Activated CD4-positive, alpha-beta memory T cell treated with anti-CD3 and anti-CD28 coated beads, Interleukin-2, amount 10 ng/mL, durations not matched to agents 7 days and 5 days (primary cell): ENCODE measurements around the gene RIF1. TPM values are rescaled to one million over a fixed set of nuclear protein-coding genes. Genes with fewer than 3 reads are reported as not detected.
"Not testable (repeated sequence)": the region's sequence is repeated elsewhere in the genome, so short reads cannot be mapped to it uniquely, and the experiment has no call there.

Experiments used
- CTCF ChIA-PET: fragments of 350-600 bp; sonication (Branson Sonifier 250); formaldehyde crosslinking; loops from one replicate; lab custom pipeline; 2021; ENCODE audit warnings: antibody characterized with exemption, inconsistent platforms; lab: Charles Lee
- POLR2A ChIA-PET: fragments of 350-600 bp; sonication (Branson Sonifier 250); formaldehyde crosslinking; loops from one replicate; lab custom pipeline; 2021; ENCODE audit warnings: antibody characterized with exemption; lab: Charles Lee
- DNase-seq: peaks from one replicate; pipeline ENCODE4 v3.0.0-alpha.2; 2020
- H3K27ac Mint-ChIP-seq: one replicate; pipeline ENCODE4 v1.8.0; 2021; ENCODE audit warnings: mild to moderate bottlenecking, mixed read lengths
- H3K27me3 Mint-ChIP-seq: one replicate; pipeline ENCODE4 v1.8.0; 2021; ENCODE audit warnings: mixed read lengths
- H3K36me3 Mint-ChIP-seq: one replicate; pipeline ENCODE4 v1.8.0; 2021; ENCODE audit warnings: low read depth, mixed read lengths
- H3K4me1 Mint-ChIP-seq: one replicate; pipeline ENCODE4 v1.8.0; 2021; ENCODE audit warnings: mixed read lengths
- H3K4me3 Mint-ChIP-seq: one replicate; pipeline ENCODE4 v1.8.0; 2021; ENCODE audit warnings: mild to moderate bottlenecking, mixed read lengths
- H3K9me3 Mint-ChIP-seq: one replicate; pipeline ENCODE4 v1.8.0; 2021; ENCODE audit warnings: mixed read lengths
- total RNA-seq, 2 experiments: library from RNA; stranded (reverse); gene quantifications; one replicate each; pipeline ENCODE4 v1.2.3, GENCODE V29; 2021

Gene RIF1
- total RNA-seq, 2 experiments from 2014 or later: 50.4 to 52.4 TPM

DNA sequence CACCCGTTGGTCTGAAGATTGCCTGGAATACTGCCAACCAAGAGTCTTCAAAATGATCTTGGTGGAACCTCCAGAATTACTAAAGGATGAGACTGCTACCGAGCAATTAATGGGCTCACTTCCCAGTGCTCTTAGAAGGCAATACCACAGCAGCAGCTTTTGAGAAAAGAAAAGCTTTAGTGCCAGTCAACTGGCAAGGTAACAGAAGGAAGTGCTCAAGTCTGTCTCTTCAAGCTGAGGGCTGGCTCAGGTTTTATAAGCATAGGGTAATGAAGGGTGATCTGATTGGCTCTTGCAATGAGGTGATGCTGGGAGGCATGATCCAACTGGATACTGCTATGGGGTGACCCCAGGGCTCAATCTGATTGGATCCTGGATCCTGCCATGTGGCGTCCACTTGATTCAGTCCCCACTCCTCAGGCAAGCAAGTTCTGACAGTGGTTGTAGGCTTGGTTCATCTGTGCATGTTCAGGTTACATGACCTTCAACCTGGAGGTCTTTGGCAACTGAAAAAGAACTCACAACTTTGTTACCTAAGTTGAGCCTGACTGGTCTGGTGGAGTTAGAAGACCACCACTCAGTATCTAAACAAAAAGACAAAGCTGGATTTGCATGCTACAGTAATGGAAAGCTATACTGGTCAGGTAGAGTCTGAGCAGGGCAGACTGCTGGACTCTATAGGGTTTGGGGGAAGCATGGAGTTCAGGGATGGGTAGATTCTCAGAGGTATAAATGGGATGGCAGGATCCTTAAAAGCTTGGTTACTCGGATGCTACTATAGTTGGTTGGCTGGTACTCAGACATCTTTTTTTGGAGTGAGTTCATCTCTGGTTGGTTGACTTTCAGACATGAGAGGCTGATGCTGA lies 14.0 kb upstream of the RIF1 start:
- H3K27me3 Mint-ChIP-seq: peaks cover 9% of the 10 kb centered on the region
- no peak overlapping the region for H3K27ac Mint-ChIP-seq
- ChIA-PET CTCF (no interaction called here), POLR2A (no interaction called here)
- no peaks in the 10 kb centered on the region for H3K9me3 Mint-ChIP-seq
- H3K36me3 Mint-ChIP-seq: no peaks in the 10 kb centered on the region
- H3K4me3 Mint-ChIP-seq: no peak overlapping the region
- H3K4me1 Mint-ChIP-seq: no peaks in the 10 kb centered on the region
- DNase-seq: no peak

DNA sequence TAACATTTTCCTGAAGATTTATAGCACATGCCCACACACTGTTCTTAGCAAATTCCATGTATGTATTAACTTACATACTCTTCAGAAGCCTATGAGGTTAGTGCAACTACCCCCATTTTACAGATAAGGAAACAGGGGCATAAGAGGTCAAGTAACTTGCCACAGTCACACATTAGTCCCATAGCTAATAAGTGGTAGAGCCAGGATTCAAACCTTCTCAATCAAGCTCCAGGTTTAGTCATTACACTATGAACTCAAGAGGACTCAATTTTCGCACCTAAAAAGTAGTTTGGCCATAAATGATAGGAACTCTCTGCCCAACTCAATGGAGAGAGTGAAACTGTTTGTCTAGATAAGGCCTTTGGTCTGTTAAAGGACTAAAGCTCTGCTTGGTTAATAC lies 9.7 kb upstream of the RIF1 start:
- Mint-ChIP-seq H3K4me1 (no peaks in the 10 kb centered on the region), H3K27me3 (peaks cover 9% of the 10 kb centered on the region), H3K4me3 (no peak overlapping the region), H3K27ac (no peak overlapping the region), H3K36me3 (no peaks in the 10 kb centered on the region), H3K9me3 (no peaks in the 10 kb centered on the region)
- CTCF ChIA-PET: no interaction called here
- POLR2A ChIA-PET: no interaction called here
- no peak for DNase-seq

DNA sequence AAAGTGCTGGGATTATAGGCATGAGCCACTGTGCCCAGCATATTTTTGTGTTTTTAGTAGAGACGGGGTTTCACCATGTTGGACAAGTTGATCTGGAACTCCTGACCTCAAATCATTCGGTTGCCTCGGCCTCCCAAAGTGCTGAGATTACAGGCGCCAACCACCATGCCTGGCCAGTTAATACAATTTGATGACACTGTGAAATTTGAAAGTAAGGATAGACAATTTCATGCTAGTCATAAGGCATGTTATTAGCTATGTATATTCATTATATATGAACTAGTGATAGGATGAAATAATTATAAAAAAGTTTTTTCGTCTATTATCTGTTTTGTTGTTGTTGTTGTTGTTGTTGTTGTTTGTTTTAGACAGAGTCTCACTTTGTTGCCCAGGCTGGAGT lies 8.6 kb upstream of the RIF1 start:
- H3K27me3 Mint-ChIP-seq: peaks cover 3% of the 10 kb centered on the region
- no peak overlapping the region for H3K4me3 Mint-ChIP-seq
- POLR2A ChIA-PET: no interaction called here
- DNase-seq: no peak
- H3K36me3 Mint-ChIP-seq: no peaks in the 10 kb centered on the region
- H3K4me1 Mint-ChIP-seq: no peaks in the 10 kb centered on the region
- H3K9me3 Mint-ChIP-seq: no peaks in the 10 kb centered on the region
- no peak overlapping the region for H3K27ac Mint-ChIP-seq
- CTCF ChIA-PET: no interaction called here

DNA sequence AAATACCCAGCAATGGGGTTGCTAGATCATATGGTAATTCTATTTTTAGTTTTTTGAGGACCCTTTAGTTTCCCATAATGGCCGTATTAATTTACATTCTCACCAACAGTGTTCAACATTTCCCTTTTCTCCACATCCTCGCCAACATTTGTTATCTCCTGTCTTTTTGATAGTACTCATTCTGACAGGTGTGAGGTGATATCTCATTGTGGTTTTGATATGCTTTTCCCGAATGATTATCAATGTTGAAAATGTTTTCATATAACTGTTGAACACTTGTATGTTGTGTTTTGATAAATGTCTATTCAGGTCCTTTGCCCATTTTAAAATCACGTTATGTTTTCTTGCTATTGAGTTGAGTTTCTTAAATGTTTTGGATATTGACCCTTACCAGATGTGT lies 5.8 kb upstream of the RIF1 start:
- H3K9me3 Mint-ChIP-seq: peaks cover 2% of the 10 kb centered on the region
- no peak for DNase-seq
- no peaks in the 10 kb centered on the region for H3K27me3 Mint-ChIP-seq
- H3K27ac Mint-ChIP-seq: no peak overlapping the region
- no peak overlapping the region for H3K4me3 Mint-ChIP-seq
- ChIA-PET POLR2A (no interaction called here), CTCF (no interaction called here)
- H3K36me3 Mint-ChIP-seq: no peaks in the 10 kb centered on the region
- H3K4me1 Mint-ChIP-seq: peaks cover 2% of the 10 kb centered on the region

DNA sequence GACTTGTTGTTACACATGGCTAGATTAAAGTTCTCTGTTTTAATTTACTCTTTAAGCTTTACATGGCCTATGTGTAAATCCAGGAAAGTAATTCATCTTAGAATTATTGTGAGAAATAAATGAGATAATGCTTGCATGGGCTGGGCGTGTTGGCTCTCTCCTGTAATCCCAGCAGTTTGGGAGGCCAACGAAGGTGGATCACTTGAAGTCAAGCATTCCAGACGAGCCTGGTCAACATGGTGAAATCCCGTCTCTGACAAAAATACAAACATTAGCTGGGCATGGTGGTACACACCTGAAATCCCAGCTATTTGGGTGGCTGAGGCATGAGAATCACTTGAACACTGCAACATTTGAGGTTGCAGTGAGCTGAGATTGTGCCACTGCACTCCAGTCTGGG lies 4.3 kb upstream of the RIF1 start:
- CTCF ChIA-PET: no interaction called here
- no peak for DNase-seq
- peaks cover 2% of the 10 kb centered on the region for H3K9me3 Mint-ChIP-seq
- H3K4me1 Mint-ChIP-seq: peaks cover 6% of the 10 kb centered on the region
- H3K27me3 Mint-ChIP-seq: no peaks in the 10 kb centered on the region
- H3K27ac Mint-ChIP-seq: no peak overlapping the region
- no peak overlapping the region for H3K4me3 Mint-ChIP-seq
- peaks cover 1% of the 10 kb centered on the region for H3K36me3 Mint-ChIP-seq
- POLR2A ChIA-PET: no interaction called here

DNA sequence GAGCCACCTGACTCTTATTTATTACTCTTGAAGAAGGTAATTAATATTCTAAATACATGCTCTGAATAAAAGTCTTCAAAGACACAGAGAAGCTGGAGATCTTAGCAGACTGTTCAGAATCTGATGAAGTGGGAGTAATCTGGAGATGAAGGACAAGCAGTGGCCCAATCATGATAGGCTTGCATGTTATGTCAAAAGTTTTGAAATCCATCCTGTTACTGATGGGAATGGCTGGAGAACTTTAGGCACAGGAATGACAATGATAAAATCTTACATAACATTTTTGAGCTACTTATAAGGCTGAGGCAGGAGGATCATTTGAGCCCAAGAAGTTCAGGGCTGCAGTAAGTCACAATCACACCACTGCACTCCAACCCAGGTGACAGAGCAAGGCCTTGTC lies 2.4 kb upstream of the RIF1 start:
- Mint-ChIP-seq H3K4me3 (no peak overlapping the region), H3K27me3 (no peaks in the 10 kb centered on the region), H3K36me3 (peaks cover 12% of the 10 kb centered on the region), H3K9me3 (peaks cover 2% of the 10 kb centered on the region), H3K27ac (no peak overlapping the region), H3K4me1 (peaks cover 22% of the 10 kb centered on the region)
- DNase-seq: no peak
- ChIA-PET POLR2A (no interaction called here), CTCF (interaction anchor here (1.0 kb wide), 1 partner anchor 618 kb away, joined by 3 read pairs; no protein-coding TSS in a partner anchor)

DNA sequence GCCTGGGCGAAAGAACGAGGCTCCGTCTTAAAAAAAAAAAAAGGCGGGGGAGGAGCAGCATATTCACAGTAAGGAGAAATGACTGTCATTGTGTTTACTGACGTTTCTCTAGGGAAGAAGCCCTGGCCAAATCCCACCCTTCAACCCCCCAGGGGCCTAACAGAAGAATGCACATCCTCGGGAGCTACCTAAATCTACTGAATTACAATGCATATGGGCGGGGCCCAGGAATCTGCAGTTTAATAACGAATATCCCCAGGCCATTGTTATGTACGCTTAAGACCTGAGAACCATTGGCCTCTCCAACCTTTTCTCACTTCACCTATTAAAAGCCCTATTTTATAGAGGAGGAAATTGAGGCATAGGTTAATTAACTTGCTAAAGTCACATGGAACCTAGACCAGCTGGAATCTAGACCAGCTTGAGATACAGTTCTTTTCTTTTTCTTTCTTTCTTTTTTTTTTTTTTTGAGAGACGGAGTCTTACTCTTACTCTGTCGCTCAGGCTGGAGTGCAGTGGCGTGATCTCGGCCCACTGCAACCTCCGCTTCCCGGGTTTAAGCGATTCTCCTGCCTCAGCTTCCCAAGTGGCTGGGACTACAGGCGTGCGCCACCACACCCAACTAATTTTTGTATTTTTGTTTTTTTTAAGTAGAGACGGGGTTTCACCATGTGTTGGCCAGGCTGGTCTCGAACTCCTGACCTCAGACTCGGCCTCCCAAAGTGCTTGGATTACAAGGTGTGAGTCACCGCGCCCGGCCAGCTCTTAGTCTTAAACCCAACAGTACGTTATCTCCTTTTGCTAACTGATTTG lies 708 bp upstream of the RIF1 start:
- no peak for DNase-seq
- H3K27ac Mint-ChIP-seq: peak overlapping the region; percentile 75
- CTCF ChIA-PET: interaction anchor here (1.2 to 1.6 kb wide), 2 partner anchors 13 to 14 kb away, joined by 3 to 7 read pairs; no protein-coding TSS in a partner anchor
- H3K4me3 Mint-ChIP-seq: peak overlapping the region; percentile 96
- POLR2A ChIA-PET: interaction anchor here (0.6 to 2.8 kb wide), 7 partner anchors 13 to 767 kb away, joined by 3 to 27 read pairs (median 4); partner anchors contain the start of genes NMI and RBM43
- H3K27me3 Mint-ChIP-seq: no peaks in the 10 kb centered on the region
- H3K4me1 Mint-ChIP-seq: peaks cover 32% of the 10 kb centered on the region
- H3K36me3 Mint-ChIP-seq: peaks cover 25% of the 10 kb centered on the region
- peaks cover 2% of the 10 kb centered on the region for H3K9me3 Mint-ChIP-seq

DNA sequence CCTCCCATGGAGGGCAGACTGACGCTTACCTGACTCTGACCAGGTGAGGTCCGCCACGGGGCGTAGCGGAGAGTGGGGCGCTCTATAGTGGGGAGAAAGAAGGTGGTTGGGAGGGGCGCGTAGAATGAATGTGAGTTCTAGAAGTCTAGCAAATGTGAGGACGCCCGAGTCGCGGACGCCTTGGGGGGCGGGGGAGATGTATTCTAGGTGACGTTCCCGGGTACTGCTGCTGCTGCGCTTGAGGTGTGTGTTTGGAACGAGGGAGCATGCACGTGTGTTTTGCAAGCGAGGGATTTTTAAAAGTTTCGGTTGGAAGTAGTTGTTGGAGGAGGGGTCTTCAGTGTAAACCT lies 758 bp downstream of the RIF1 start:
- peak overlapping the region; percentile 96 for H3K4me3 Mint-ChIP-seq
- ChIA-PET POLR2A (interaction anchor here (1.6 to 2.8 kb wide), 3 partner anchors 21 to 150 kb away, joined by 8 to 27 read pairs (median 9); partner anchors contain the start of genes NMI and RBM43), CTCF (interaction anchor here (0.5 to 1.6 kb wide), 7 partner anchors 10 to 403 kb away, joined by 3 to 7 read pairs (median 3); no protein-coding TSS in a partner anchor)
- peak overlapping the region; percentile 75 for H3K27ac Mint-ChIP-seq
- DNase-seq: peak; percentile 45
- no peaks in the 10 kb centered on the region for H3K27me3 Mint-ChIP-seq
- H3K4me1 Mint-ChIP-seq: peaks cover 35% of the 10 kb centered on the region
- peaks cover 35% of the 10 kb centered on the region for H3K36me3 Mint-ChIP-seq
- peaks cover 2% of the 10 kb centered on the region for H3K9me3 Mint-ChIP-seq

DNA sequence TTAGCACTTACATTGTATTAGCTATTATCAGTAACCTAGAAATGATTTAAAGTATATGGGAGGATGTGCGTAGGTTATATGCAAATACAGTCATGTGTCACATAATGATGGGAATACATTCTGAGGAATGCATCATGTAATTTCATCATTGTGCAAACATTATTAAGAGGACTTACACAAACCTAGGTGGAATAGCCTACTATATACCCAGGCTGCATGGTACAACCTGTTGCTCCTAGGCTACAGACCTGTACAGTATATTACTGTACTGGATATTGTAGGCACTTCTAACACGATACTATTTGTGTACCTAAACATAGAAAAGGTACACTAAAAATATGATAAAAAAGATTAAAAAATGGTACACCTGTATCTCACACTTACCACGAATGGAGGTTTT lies 7.9 kb downstream of the RIF1 start:
- Mint-ChIP-seq H3K4me1 (peaks cover 25% of the 10 kb centered on the region), H3K4me3 (no peak overlapping the region), H3K36me3 (peaks cover 63% of the 10 kb centered on the region), H3K9me3 (no peaks in the 10 kb centered on the region), H3K27me3 (no peaks in the 10 kb centered on the region), H3K27ac (no peak overlapping the region)
- CTCF ChIA-PET: interaction anchor here (0.6 to 1.3 kb wide), 3 partner anchors 93 to 608 kb away, joined by 3 to 4 read pairs (median 3); no protein-coding TSS in a partner anchor
- no peak for DNase-seq
- POLR2A ChIA-PET: no interaction called here

DNA sequence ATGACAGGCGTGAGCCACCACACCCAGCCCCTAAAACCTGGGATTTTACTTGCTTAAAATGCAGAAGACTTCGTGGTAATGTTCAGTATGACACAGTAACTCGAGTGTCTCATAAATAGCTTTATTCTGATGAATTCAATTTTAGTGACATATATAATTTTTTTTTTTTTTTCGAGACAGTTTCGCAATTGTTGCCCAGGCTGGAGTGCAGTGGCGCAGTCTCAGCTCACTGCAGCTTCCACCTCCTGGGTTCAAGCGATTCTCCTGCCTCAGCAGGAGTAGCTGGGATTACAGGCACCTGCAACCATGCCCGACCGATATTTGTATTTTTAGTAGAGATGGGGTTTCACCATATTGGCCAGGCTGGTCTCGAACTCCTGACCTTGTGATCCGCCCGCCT lies 12.0 kb downstream of the RIF1 start:
- H3K36me3 Mint-ChIP-seq: peaks cover 63% of the 10 kb centered on the region
- ChIA-PET CTCF (interaction anchor here (0.9 to 1.4 kb wide), 4 partner anchors 12 to 61 kb away, joined by 3 to 8 read pairs (median 3); partner anchors contain the start of gene RIF1), POLR2A (interaction anchor here (1.0 to 1.6 kb wide), 2 partner anchors 10 to 12 kb away, joined by 3 to 7 read pairs; partner anchors contain the start of gene RIF1)
- H3K27ac Mint-ChIP-seq, H3K4me3 Mint-ChIP-seq, H3K27me3 Mint-ChIP-seq, H3K9me3 Mint-ChIP-seq, DNase-seq: not testable (repeated sequence)
- peaks cover 33% of the 10 kb centered on the region for H3K4me1 Mint-ChIP-seq

DNA sequence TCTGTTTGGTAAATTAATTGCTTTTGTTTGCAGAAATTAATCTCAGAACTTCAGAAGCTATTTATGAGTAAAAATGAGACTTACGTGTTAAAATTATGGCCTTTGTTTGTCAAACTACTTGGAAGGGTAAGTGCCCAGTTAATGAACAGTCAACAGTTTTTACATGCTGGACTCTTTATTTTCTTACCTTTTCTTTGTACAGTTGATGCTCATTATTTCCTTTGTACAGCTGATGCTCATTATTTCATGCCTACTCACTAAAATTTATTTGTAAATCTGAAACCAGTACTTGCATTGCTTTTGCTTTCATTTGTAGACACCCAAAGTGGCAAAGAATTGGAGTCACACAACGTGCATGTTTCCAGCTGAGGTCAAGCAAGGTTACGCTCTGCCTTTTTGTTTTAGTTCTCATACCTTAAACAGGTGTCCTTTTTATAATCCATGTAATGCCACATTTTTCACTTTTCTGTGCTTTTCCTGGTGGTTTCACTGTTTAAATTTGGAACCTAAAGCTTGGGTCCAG lies 13.3 kb downstream of the RIF1 start:
- DNase-seq: no peak
- no peak overlapping the region for H3K4me3 Mint-ChIP-seq
- peaks cover 32% of the 10 kb centered on the region for H3K4me1 Mint-ChIP-seq
- H3K27me3 Mint-ChIP-seq: no peaks in the 10 kb centered on the region
- CTCF ChIA-PET: interaction anchor here (0.9 to 1.6 kb wide), 3 partner anchors 13 to 134 kb away, joined by 3 to 7 read pairs (median 6); partner anchors contain the start of genes NMI and RIF1
- peaks cover 57% of the 10 kb centered on the region for H3K36me3 Mint-ChIP-seq
- H3K27ac Mint-ChIP-seq: peak overlapping the region; percentile 61
- no peaks in the 10 kb centered on the region for H3K9me3 Mint-ChIP-seq
- POLR2A ChIA-PET: interaction anchor here (1.4 to 1.5 kb wide), 2 partner anchors 8 to 134 kb away, joined by 7 to 8 read pairs; partner anchors contain the start of gene NMI

DNA sequence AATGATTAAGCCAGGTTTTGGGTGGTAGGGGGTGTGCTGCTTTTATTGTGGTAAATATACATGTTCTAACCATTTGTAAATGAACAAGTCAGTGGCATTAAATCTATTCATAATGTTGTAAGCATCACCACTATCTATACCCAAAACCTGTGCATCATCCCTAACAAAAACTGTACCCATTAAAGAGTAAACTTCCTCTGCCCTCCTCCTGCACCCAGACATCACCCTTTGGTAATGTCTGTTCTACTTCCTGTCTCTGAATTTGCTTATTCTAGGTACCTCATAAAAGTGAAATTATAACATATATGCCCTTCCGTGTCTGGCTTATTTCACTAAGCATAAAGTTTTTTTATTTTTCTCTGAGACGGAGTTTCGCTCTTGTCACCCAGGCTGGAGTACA lies 14.1 kb downstream of the RIF1 start:
- Mint-ChIP-seq H3K9me3 (no peaks in the 10 kb centered on the region), H3K4me3 (no peak overlapping the region), H3K27me3 (no peaks in the 10 kb centered on the region), H3K4me1 (peaks cover 36% of the 10 kb centered on the region), H3K27ac (peak overlapping the region; percentile 61), H3K36me3 (peaks cover 62% of the 10 kb centered on the region)
- ChIA-PET POLR2A (interaction anchor here (1.4 to 1.5 kb wide), 2 partner anchors 9 to 135 kb away, joined by 7 to 8 read pairs; partner anchors contain the start of gene NMI), CTCF (interaction anchor here (0.9 to 1.6 kb wide), 2 partner anchors 14 to 135 kb away, joined by 6 to 7 read pairs; partner anchors contain the start of genes NMI and RIF1)
- DNase-seq: no peak
